Measurements from ENCODE around the gene CDKN2B-AS1. TPM values are rescaled to one million over a fixed set of nuclear protein-coding genes. Genes with fewer than 3 reads are reported as not detected.

Gene CDKN2B-AS1
- total RNA-seq, 4 donors from 2014 or later, result 0.38 to 0.56 TPM; not detected in 2

DNA sequence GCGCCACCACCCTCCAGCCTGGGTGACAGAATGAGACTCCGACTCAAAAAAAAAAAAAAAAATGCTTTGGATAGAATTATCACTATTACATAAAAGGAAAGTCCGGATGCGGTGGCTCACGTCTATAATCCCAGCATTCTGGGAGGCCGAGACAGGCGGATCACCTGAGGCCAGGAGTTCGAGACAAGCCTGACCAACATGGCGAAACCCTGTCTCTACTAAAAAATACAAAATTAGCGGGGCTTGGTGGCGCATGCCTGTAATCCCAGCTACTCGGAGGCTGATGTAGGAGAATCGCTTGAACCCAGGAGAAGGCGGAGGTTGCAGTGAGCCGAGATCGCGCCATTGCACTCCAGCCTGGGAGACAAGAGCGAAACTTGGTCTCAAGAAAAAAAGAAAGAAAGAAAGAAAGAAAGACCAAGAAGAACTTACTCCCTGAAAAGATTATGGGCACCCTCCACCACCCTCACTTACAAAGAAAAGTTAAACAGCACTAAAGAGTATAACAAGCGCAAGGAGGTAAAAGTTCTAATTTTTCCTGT is 18.2 kb upstream of the CDKN2B-AS1 start:
- no peak for DNase-seq
- Histone ChIP-seq H3K27ac (no peak overlapping the region), H3K27me3 (peaks cover 60% of the 10 kb centered on the region), H3K36me3 (no peaks in the 10 kb centered on the region), H3K9me3 (no peaks in the 10 kb centered on the region), H3K4me1 (peaks cover 10 to 12% of the 10 kb centered on the region in 2 donors), H3K4me3 (replicated peaks in 1 of 3) (no peak overlapping the region)
- intact Hi-C loops (cut with DNase I), result loop anchor here (10.0 kb wide), 1 partner anchor 48 kb away; no protein-coding TSS in a partner anchor
- TF ChIP-seq POLR2A (IDR thresholded peaks at IDR 0.05), result no peak
- 19 to 28% methylated on average over 19 of the region's 19 CpGs for WGBS, 2 donors

DNA sequence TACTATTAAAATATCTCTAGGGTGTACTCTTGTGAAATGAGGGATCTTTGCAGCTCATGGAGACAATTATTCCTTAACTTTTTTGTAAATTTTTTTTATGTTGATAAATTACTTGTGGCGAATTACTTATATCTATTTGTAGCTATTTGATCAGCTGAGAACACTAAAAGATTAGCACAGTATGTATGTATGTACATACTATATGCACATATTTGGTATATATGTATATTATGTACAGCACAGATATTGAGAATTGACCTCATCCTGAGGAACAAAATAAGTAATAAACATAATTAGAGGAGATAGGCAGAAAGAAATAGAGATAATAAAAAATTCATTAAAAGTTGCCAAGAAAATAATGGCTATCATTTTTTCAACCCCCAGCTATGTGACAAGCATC is 12.2 kb upstream of the CDKN2B-AS1 start:
- DNase-seq, result no peak
- no peaks in the 10 kb centered on the region for H3K4me1 ChIP-seq
- no peaks in the 10 kb centered on the region for H3K36me3 ChIP-seq
- intact Hi-C loops (cut with DNase I), result no loop called here
- 61 to 74% methylated on average over 1 of the region's 1 CpG for WGBS, 2 donors
- no peak overlapping the region for H3K4me3 ChIP-seq (replicated peaks in 1 of 3)
- H3K9me3 ChIP-seq, result no peaks in the 10 kb centered on the region
- peaks cover 15% of the 10 kb centered on the region for H3K27me3 ChIP-seq
- H3K27ac ChIP-seq, result no peak overlapping the region
- TF ChIP-seq, protein P1, sequence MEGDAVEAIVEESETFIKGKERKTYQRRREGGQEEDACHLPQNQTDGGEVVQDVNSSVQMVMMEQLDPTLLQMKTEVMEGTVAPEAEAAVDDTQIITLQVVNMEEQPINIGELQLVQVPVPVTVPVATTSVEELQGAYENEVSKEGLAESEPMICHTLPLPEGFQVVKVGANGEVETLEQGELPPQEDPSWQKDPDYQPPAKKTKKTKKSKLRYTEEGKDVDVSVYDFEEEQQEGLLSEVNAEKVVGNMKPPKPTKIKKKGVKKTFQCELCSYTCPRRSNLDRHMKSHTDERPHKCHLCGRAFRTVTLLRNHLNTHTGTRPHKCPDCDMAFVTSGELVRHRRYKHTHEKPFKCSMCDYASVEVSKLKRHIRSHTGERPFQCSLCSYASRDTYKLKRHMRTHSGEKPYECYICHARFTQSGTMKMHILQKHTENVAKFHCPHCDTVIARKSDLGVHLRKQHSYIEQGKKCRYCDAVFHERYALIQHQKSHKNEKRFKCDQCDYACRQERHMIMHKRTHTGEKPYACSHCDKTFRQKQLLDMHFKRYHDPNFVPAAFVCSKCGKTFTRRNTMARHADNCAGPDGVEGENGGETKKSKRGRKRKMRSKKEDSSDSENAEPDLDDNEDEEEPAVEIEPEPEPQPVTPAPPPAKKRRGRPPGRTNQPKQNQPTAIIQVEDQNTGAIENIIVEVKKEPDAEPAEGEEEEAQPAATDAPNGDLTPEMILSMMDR (IDR thresholded peaks at IDR 0.05), result no peak
- TF ChIP-seq POLR2A (IDR thresholded peaks at IDR 0.05), result no peak

DNA sequence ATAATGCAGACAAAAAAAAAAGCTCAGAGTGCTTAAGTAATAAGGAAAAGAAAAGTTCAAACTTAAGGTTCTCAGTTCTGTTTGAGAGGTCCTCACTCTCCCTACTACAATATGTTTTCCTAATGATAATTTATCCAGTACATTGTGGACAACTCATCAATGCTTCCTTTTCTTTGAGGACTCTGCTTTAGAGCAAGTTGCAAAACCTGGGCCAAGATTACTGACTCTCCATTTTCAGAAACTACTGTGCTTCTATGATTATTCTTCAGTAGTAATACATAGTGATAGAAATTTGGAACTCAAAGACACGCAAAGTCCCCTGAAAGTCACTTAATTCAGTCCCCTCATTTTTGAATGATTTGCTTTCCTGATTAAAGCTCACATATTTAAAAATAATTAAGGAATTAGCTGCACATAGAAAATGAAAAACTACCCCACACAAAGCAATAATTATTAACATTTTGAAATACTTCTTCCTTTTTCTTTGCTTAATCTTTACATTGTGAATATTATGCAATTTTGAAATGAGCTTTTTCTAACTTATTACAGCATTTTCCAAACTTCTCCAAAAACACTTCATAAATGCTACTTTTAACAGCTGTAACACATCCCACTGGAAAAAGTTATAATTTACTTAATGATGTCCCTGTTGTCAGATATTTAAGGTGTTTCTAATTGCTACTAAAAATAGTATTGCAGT is 11.6 kb upstream of the CDKN2B-AS1 start:
- H3K4me1 ChIP-seq, result no peaks in the 10 kb centered on the region
- intact Hi-C loops (cut with DNase I), result no loop called here
- no peak overlapping the region for H3K4me3 ChIP-seq (replicated peaks in 1 of 3)
- TF ChIP-seq POLR2A (IDR thresholded peaks at IDR 0.05), result no peak
- TF ChIP-seq, protein P1 (IDR thresholded peaks at IDR 0.05), result no peak
- WGBS, 2 donors, result 70 to 75% methylated on average over 1 of the region's 1 CpG
- peaks cover 10% of the 10 kb centered on the region for H3K27me3 ChIP-seq
- DNase-seq, result no peak
- H3K36me3 ChIP-seq, result no peaks in the 10 kb centered on the region
- no peak overlapping the region for H3K27ac ChIP-seq
- H3K9me3 ChIP-seq, result no peaks in the 10 kb centered on the region

DNA sequence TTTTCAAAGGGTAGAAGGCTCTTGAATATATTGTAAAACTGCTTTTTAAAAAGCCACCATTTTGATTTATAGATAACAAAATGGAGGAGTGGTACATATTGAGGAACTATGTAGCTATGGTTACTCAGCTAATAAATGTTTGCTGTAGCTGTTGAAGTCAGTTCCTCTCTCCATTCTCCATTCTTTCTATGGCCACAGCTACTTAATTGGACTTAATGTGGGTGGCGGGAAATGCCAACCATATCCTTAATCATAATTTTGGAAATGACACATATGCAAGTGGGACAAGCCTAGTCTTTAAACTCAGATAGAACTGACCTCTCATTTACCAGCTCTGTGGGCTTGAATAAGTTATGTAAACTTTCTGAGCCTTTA is 11.0 kb upstream of the CDKN2B-AS1 start:
- Histone ChIP-seq H3K9me3 (no peaks in the 10 kb centered on the region), H3K27me3 (peaks cover 12% of the 10 kb centered on the region), H3K4me3 (replicated peaks in 1 of 3) (no peak overlapping the region), H3K4me1 (no peaks in the 10 kb centered on the region), H3K36me3 (no peaks in the 10 kb centered on the region), H3K27ac (no peak overlapping the region)
- DNase-seq, result no peak
- no peak for TF ChIP-seq POLR2A (IDR thresholded peaks at IDR 0.05)
- TF ChIP-seq, protein P1 (IDR thresholded peaks at IDR 0.05), result no peak
- intact Hi-C loops (cut with DNase I), result no loop called here
- 61 to 68% methylated on average over 1 of the region's 1 CpG for WGBS, 2 donors

DNA sequence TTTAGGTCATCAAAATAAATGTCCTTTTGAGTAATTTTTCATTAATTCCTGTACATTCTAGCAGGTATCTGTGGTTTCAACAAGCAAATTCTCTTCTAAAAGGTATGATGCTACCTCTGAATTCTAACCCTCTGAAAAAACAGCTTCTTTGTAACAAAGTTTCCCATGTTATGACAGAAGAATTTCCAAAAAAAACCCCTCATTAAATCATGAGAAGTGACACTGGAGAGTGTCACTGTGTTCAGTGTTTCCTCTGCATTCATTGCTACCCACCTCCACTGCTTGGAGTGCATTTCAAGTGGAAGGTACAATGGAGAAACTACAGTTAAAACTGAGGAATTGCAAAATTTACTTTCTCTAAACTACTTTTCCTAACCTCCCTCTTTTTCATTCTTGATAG is 10.5 kb upstream of the CDKN2B-AS1 start:
- Histone ChIP-seq H3K4me3 (replicated peaks in 1 of 3) (no peak overlapping the region), H3K9me3 (no peaks in the 10 kb centered on the region), H3K27me3 (peaks cover 17% of the 10 kb centered on the region), H3K4me1 (no peaks in the 10 kb centered on the region), H3K36me3 (no peaks in the 10 kb centered on the region), H3K27ac (no peak overlapping the region)
- no peak for DNase-seq
- TF ChIP-seq POLR2A (IDR thresholded peaks at IDR 0.05), result no peak
- TF ChIP-seq, protein P1 (IDR thresholded peaks at IDR 0.05), result no peak
- intact Hi-C loops (cut with DNase I), result no loop called here
